ENCODE results near the gene SLC38A1.
"Not testable (repeated sequence)": the region's sequence is repeated elsewhere in the genome, so short reads cannot be mapped to it uniquely, and the experiment has no call there.

Gene SLC38A1

GRCh38 chr12:46263140-46264016 lies 5.5 kb downstream of the SLC38A1 start:
- no peak for DNase-seq

DNA sequence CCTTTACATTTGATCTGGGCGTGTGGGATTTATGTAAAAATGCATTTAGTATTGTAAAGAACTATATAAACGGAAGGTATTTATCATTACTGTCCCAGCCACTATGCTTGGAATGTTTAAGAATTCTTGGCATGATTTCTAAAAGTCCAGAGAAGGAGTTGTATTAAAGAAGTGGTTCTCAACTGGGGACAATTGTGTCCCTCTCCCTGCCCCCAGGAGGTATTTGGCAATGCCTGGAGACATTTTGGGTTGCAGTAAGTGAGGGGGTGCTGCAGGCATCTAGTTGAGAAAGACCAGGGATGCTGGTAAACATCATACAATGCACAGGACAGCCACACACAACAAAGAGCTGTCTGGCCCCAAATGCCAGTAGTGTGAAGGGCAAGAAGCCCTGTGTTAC lies 7.2 kb downstream of the SLC38A1 start:
- no peak for DNase-seq

DNA sequence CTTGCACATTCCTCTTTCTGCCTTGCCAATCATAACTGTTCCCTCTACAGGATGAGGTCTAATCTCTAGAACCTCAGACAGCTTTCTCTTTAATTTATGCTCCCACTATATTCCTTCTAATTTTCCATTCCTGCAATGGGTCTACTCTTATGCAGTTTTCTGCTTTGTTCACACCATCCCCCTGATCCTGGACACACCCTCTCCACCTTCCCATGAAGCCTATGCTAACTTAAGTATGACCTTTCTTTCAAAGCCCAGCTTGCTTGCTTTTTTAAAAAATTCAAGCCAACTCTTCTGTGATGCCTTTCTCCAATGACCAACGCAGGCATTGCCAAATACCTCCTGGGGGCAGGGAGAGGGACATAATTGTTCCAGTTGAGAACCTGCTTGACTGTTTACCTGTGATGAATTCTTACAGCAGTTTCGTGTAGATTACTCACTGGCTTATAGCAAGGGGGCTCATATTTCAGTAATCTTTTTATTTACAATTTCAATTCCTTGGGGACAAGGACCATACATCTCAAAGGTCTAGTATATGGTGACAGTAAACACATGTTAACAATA lies 7.8 kb downstream of the SLC38A1 start:
- DNase-seq: peak; percentile 15

- no peak for DNase-seq
Measured at GRCh38 chr12:46260124-46260912, 8.5 kb downstream of the SLC38A1 start.

- DNase-seq: no peak
Measured at GRCh38 chr12:46259713-46260112, 9.1 kb downstream of the SLC38A1 start.

- no peak for DNase-seq
Measured at GRCh38 chr12:46259071-46259470, 9.8 kb downstream of the SLC38A1 start.

GRCh38 chr12:46258129-46258528 lies 10.7 kb downstream of the SLC38A1 start:
- no peak for DNase-seq

DNA sequence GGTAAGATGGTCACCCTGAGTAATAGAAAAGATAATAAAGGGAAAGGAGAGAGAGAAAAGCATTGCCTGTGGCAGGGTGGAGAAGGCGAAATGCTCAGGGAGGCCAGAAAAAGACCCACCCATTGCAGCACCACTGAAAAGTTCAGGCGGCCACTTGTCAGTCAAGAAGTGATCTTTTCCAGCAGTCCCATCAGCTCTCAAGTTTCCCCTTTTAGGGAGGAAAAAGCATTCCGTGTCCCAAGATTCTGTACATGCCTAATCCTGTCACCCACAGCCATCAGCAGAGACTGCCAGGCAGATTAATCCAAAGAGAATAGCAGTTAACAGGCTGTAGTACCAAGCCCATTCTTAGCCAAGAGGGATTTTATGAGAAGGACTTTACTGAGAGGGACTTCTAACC lies 11.9 kb downstream of the SLC38A1 start:
- DNase-seq: no peak

GRCh38 chr12:46253544-46254162 lies 15.2 kb downstream of the SLC38A1 start:
- DNase-seq: no peak

DNA sequence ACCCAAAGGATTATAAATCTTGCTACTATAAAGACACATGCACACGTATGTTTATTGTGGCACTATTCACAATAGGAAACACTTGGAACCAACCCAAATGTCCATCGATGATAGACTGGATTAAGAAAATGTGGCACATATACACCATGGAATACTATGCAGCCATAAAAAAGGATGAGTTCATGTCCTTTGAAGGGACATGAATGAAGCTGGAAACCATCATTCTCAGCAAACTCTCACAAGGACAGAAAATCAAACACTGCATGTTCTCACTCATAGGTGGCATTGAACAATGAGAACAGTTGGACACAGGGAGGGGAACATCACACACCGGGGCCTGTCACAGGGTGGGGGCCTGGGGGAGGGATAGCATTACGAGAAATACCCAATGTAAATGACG lies 16.8 kb downstream of the SLC38A1 start:
- not testable (repeated sequence) for DNase-seq

DNA sequence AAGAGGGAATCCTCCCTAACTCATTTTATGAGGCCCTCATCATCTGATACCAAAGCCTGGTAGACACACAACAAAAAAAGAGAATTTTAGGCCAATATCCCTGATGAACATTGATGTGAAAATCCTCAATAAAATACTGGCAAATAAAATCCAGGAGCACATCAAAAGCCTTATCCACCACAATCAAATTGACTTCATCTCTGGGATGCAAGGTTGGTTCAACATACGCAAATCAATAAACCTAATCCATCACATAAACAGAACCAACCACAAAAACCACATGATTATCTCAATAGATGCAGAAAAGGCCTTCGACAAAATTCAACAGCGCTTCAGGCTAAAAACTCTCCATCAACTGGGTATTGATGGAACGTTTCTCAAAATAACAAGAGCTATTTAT lies 18.9 kb downstream of the SLC38A1 start:
- DNase-seq: not testable (repeated sequence)

DNA sequence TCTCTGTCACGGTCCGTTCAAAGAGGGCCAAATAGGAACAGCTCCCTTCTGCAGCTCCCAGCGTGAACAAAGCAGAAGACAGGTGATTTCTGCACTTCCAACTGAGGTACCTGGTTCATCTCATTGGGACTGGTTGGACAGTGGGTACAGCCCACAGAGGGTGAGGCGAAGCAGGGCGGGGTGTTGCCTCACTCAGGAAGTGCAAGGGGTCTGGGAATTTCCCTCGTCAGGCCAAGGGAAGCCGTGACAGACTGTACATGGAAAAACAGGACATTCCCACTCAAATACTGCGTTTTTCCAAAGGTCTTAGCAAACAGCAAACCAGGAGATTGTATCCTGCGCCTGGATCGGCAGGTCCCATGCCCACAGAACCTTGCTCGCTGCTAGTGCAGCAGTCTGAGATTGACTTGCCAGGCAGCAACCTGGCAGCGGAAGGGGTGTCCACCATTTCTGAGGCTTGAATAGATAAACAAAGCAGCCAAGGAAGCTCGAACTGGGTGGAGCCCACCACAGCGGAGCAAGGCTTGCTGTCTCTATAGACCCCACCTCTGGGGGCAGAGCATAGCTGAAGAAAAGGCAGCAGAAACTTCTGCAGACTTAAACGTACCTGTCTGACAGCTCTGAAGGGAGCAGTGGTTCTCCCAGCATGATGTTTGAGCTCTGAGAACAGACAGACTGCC lies 22.7 kb downstream of the SLC38A1 start:
- no peak for DNase-seq

DNA sequence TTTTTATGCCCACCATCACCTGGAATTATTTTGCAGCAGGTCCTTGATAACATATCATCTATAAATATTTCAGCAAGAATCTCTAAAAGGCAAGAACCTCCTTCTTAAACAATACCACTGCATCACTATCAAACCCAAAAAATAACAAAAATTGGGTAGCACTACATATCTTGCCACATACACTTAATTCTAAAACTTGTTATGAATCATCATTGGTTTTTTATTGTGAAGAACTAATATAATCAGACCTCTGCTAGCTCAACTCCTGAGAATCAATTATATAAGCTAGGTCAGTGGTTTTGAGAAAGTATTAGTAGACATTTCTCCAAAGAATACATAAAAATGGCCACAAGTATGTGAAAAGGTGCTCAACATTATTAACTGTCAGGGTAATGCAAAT lies 23.8 kb downstream of the SLC38A1 start:
- DNase-seq: no peak

DNA sequence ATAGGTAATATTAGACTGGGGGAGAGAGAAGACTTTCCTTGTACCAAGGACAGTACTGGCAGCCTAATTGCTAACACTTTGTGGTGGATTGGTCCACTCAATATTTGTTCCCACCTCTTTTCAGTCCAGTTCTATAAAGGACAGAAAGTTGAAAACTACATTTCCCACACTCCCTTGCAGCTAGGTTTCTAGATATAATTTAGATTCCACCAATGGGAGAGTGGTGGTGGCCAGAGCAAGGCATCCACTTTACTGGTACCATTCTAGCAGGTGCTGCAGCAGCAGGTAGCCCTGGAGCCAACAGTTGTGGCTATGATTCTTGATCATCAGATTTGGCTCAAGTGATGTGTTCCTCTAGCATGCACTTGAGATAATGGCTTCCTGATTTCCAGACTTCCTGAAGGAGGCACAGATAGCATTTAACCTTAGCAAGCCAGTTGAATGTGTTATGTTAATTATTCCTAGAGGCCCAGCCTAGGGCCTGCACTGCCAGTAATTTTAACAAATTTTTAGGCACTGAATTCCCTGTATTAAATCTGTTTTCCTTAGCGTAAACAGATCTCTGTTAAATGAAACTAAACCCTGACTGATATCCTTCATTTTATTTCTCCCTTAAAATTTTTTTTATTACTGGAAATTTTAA lies 24.4 kb downstream of the SLC38A1 start:
- DNase-seq: no peak

GRCh38 chr12:46242569-46242968 lies 26.3 kb downstream of the SLC38A1 start:
- DNase-seq: no peak

DNA sequence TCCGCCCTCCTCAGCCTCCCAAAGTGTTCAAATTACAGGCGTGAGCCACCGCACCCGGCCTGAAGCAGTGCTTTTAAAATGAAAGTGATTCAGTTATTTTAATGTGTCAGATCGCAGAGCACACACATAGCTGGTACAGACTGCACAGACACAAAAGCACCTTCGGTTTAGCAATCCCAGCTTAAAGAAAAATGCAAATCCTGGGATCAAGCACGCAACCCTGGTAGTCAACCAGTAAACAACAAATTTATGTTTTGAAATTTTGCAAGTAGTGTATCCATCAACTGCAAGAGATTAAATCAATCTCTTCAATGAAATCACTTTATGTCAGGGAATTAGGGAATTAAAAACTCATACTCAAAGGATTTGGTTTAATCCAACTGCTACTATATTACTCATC lies 28.4 kb downstream of the SLC38A1 start:
- DNase-seq: no peak

DNA sequence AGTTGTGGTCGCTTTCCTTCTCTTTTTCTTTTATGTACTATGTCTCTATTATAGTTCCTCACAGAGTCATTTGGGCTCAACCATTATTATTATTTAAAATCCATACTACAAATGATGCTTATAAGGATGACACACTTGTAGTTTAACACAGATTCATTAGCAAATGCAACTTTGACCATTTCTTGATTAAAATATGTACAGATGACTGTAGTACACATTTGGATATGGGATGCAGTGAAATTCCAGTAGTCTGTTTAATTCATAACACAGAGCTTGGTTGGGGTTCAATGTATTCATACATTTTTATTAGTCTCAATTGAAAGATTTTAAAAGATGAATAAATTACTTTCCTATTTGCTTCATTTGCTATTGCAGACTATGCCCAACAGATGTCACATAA lies 30.0 kb downstream of the SLC38A1 start:
- no peak for DNase-seq

DNA sequence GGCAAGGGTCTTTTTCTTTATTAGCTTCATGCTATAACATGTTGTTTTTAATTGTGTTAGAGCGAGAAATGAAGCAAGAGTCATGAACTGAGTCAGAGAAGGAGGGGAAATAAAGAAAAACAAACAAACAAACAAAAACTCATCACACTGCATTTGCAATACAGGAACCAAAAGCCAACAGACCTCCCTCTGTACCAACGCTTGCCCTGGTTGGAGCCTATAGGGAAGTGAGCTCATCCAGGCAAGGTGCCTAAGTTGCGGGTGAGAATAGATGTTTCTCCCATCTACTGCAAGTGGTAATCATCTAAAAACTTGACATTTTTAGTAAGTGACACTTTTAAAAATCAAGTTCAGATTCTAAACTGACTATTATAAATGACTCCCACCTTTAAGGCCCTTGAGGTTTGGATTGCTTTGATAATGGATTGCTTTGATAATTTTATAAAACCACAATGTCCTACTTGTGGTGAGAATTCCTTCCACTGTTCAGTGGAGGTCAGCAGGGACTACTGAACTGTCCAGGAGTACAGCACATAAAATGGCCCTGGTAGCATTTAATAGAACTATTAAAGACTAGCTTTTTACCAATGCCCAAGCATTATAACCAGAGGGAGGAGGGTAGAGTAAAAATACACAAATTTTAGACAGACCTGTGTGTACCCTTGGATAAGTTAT lies 31.3 kb downstream of the SLC38A1 start:
- no peak for DNase-seq

DNA sequence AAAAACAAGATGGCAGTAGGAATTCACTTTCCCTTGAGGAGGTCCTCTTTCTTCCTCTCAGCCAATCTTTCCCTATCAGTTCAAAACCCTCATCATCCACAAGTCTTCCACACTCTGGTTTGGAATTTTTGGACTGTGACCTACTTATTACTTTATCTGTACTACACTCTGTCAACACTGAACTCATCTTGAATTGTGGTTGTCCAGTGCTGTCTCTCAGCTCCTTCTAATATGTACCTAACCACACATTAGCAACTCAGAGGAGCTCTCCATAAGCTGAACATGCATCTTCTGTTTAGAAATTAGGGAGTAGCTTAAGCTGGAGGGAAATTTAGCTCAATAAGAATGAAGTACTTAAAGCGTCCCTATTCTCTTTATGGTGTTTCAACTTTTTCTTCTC lies 34.8 kb downstream of the SLC38A1 start:
- DNase-seq: no peak

DNA sequence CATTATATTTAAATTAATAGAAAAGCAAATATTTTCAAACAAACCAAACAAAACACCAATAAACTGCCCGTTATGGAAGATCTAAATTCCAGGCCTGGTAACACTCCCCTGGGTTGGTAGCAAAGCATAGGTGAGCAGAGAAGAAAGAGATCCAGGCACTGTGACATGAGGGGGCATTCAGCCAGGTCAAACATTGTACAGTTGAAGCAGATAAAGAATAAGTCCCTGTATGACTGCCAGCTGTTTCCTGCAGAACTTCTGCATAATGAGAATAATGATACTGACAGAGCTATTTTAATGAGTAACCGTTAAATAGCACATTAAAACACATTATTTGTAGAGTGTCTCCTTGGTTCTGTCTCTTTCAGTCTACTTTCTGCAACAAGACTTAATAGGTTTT lies 35.4 kb downstream of the SLC38A1 start:
- DNase-seq: peak; percentile 33

DNA sequence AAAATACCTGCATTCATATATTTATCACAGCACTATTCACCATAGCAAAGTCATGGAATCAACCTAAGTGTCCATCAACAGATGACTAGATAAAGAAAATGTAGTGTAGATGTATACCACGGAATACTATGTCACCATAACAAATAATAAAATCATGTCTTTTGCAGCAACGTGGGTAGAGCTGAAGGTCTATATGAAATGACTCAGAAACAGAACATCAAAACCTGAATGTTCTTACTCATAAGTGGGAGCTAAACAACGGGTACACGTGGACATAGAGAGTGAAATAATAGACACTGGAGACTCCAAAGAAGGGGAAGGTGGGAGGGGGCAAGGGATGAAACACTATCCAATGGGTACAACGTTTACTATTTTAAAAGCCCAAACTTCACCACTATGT lies 37.9 kb downstream of the SLC38A1 start:
- no peak for DNase-seq

DNA sequence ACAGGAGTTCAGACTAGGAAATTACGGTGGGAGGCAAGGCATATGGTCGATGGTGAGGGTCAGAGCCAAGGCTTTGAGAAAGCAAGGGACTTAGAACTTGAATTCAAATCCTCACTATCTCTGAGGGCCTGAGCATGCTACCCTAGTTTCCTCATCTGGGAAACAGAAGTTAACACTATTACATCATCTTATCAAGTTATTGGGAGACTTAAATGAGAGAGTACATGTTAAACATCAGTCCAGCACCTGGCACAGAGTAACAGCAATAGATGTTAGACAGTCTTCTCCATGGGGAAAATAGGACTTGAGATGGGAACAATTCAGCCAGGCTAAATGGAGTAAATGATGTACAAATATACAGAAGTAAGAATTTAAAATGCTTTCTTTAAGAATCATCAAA lies 38.5 kb downstream of the SLC38A1 start:
- DNase-seq: no peak

All from NCI-H146 (cell line).